OCI-LY1 (cell line): Measurements from ENCODE around the gene CHCHD10.
"Not testable (repeated sequence)": the region's sequence is repeated elsewhere in the genome, so short reads cannot be mapped to it uniquely, and the experiment has no call there.

Source experiments
- H2AFZ ChIP-seq: fragments of 200-600 bp; sonication (generic), shearing (Covaris generic); 2 replicates; pipeline ENCODE4 v1.6.0; 2014; ENCODE audit warnings: antibody characterized with exemption, mild to moderate bottlenecking, low read length
- H3F3A ChIP-seq: fragments of 200-600 bp; sonication (generic), shearing (Covaris generic); 2 replicates; pipeline ENCODE4 v1.6.0; 2014; ENCODE audit warnings: mild to moderate bottlenecking, antibody characterized with exemption, low read length, moderate library complexity; ENCODE audit not compliant: insufficient read depth
- H3K27ac ChIP-seq: fragments of 200-600 bp; sonication (generic); 2 replicates; pipeline ENCODE4 v1.5.1; 2014; ENCODE audit warnings: low read length, mixed run types, mild to moderate bottlenecking, low read depth; ENCODE audit not compliant: poor library complexity, severe bottlenecking
- H3K27me3 ChIP-seq: fragments of 200-600 bp; sonication (generic); 2 replicates; pipeline ENCODE4 v1.6.0; 2014; ENCODE audit warnings: antibody characterized with exemption, mild to moderate bottlenecking, low read length, moderate library complexity; ENCODE audit not compliant: insufficient read depth
- H3K36me3 ChIP-seq: fragments of 200-600 bp; sonication (generic); 2 replicates; pipeline ENCODE4 v1.6.1; 2014; ENCODE audit warnings: mild to moderate bottlenecking, antibody characterized with exemption, low read length, moderate library complexity, mixed read lengths; ENCODE audit not compliant: insufficient read depth
- H3K4me1 ChIP-seq: fragments of 200-600 bp; sonication (generic); 2 replicates; pipeline ENCODE4 v1.5.1; 2014; ENCODE audit warnings: mild to moderate bottlenecking, low read length, moderate library complexity; ENCODE audit not compliant: insufficient read depth, severe bottlenecking
- H3K4me2 ChIP-seq: fragments of 200-600 bp; sonication (generic), shearing (Covaris generic); 2 replicates; pipeline ENCODE4 v1.6.1; 2014; ENCODE audit warnings: low read length
- H3K4me3 ChIP-seq: fragments of 200-600 bp; sonication (generic); 2 replicates; pipeline ENCODE4 v1.5.1; 2014; ENCODE audit warnings: low read length, low read depth, mild to moderate bottlenecking, mixed read lengths; ENCODE audit not compliant: poor library complexity, severe bottlenecking
- H3K79me2 ChIP-seq: fragments of 200-600 bp; shearing (Covaris generic); 2 replicates; pipeline ENCODE4 v1.6.1; 2016; ENCODE audit warnings: mixed run types, low read length, mixed read lengths; ENCODE audit not compliant: insufficient read depth
- H3K9ac ChIP-seq: fragments of 200-600 bp; sonication (generic), shearing (Covaris generic); 2 replicates; pipeline ENCODE4 v1.6.1; 2014; ENCODE audit warnings: mild to moderate bottlenecking, low read length, mixed read lengths
- H3K9me2 ChIP-seq: fragments of 200-600 bp; sonication (generic), shearing (Covaris generic); 2 replicates; pipeline ENCODE4 v1.6.1; 2014; ENCODE audit warnings: low read depth, mild to moderate bottlenecking, low read length, mixed read lengths
- H3K9me3 ChIP-seq: fragments of 200-600 bp; shearing (Covaris generic); 2 replicates; pipeline ENCODE4 v1.6.1; 2014; ENCODE audit warnings: low read length, mixed read lengths
- H4K20me1 ChIP-seq: fragments of 200-600 bp; sonication (generic), shearing (Covaris generic); 2 replicates; pipeline ENCODE4 v1.6.0; 2016; ENCODE audit warnings: mild to moderate bottlenecking, low read length; ENCODE audit not compliant: insufficient read depth
- CTCF ChIP-seq: fragments of 200-600 bp; sonication (generic), shearing (Covaris generic); IDR thresholded peaks from 2 replicates; pipeline ENCODE4 v1.5.1; 2017; ENCODE audit warnings: mild to moderate bottlenecking, antibody characterized with exemption, low read length, moderate library complexity, mixed read lengths
- EZH2 ChIP-seq: fragments of 200-600 bp; sonication (generic), shearing (Covaris generic); IDR thresholded peaks from 2 replicates; pipeline ENCODE4 v1.8.0; 2017; ENCODE audit warnings: borderline replicate concordance, mixed run types, mild to moderate bottlenecking, antibody characterized with exemption, low read length, moderate library complexity, mixed read lengths

The CHCHD10 gene

GRCh38 chr22:23743303-23743705 is 24.5 kb downstream of the CHCHD10 start:
- Histone ChIP-seq H3K4me1 (no peaks in the 10 kb centered on the region), H3K27me3 (no peaks in the 10 kb centered on the region), H3K4me2 (no peak overlapping the region), H3K27ac (no peak overlapping the region), H3K4me3 (no peak overlapping the region), H2AFZ (no peak overlapping the region), H3K9me3 (no peaks in the 10 kb centered on the region), H3K79me2 (no peaks in the 10 kb centered on the region), H3K36me3 (peaks cover 28% of the 10 kb centered on the region), H4K20me1 (no peaks in the 10 kb centered on the region), H3K9me2 (no peaks in the 10 kb centered on the region), H3K9ac (no peak overlapping the region), H3F3A (no peaks in the 10 kb centered on the region; the same call in 1 of the 2 replicates)
- TF ChIP-seq CTCF, result no peak
- TF ChIP-seq EZH2, result no peak

GRCh38 chr22:23742505-23743264 is 25.1 kb downstream of the CHCHD10 start:
- Histone ChIP-seq H3K9ac (no peak overlapping the region), H3K27me3 (no peaks in the 10 kb centered on the region), H3K27ac (no peak overlapping the region), H3K4me2 (no peak overlapping the region), H3K4me3 (no peak overlapping the region), H3K9me2 (no peaks in the 10 kb centered on the region), H3K79me2 (no peaks in the 10 kb centered on the region), H3F3A (no peaks in the 10 kb centered on the region; the same call in 1 of the 2 replicates), H3K36me3 (peaks cover 28% of the 10 kb centered on the region), H3K4me1 (no peaks in the 10 kb centered on the region), H2AFZ (no peak overlapping the region), H3K9me3 (no peaks in the 10 kb centered on the region), H4K20me1 (no peaks in the 10 kb centered on the region)
- TF ChIP-seq EZH2 (no peak), CTCF (no peak)

GRCh38 chr22:23737696-23738095 is 30.1 kb downstream of the CHCHD10 start:
- no peak overlapping the region for H3K9ac ChIP-seq
- no peaks in the 10 kb centered on the region; the same call in 1 of the 2 replicates for H3F3A ChIP-seq
- H4K20me1 ChIP-seq, result no peaks in the 10 kb centered on the region
- H3K4me1 ChIP-seq, result no peaks in the 10 kb centered on the region
- H3K79me2 ChIP-seq, result no peaks in the 10 kb centered on the region
- H2AFZ ChIP-seq, result no peak overlapping the region
- H3K36me3 ChIP-seq, result 0 out of 2 replicates have a peak, but pooled peaks cover under 1% of the 10 kb centered on the region
- H3K27ac ChIP-seq, result no peak overlapping the region
- no peaks in the 10 kb centered on the region; the same call in 1 of the 2 replicates for H3K27me3 ChIP-seq
- no peak overlapping the region for H3K4me3 ChIP-seq
- no peaks in the 10 kb centered on the region for H3K9me3 ChIP-seq
- TF ChIP-seq CTCF (no peak), EZH2 (no peak)
- no peaks in the 10 kb centered on the region for H3K9me2 ChIP-seq
- no peak overlapping the region for H3K4me2 ChIP-seq

GRCh38 chr22:23728108-23728507 is 39.7 kb downstream of the CHCHD10 start:
- not testable (repeated sequence) for H4K20me1 ChIP-seq, H3K9me3 ChIP-seq, H3K4me2 ChIP-seq, H3F3A ChIP-seq, H3K36me3 ChIP-seq, H2AFZ ChIP-seq, H3K27me3 ChIP-seq, H3K9ac ChIP-seq, H3K4me1 ChIP-seq, H3K9me2 ChIP-seq, H3K79me2 ChIP-seq, H3K27ac ChIP-seq, H3K4me3 ChIP-seq
